NCI-H460 (cell line): ENCODE data around the gene CTDSP1. TPM values are rescaled to one million over a fixed set of nuclear protein-coding genes. Genes with fewer than 3 reads are reported as not detected.

Source experiments
- DNase-seq: peaks from one replicate; pipeline ENCODE4 v3.0.0-alpha.2; 2016; ENCODE audit warnings: low read depth; ENCODE audit errors: extremely low read depth
- total RNA-seq: library from RNA; depleted of rRNA; stranded (reverse); fragments of >200 nt; shearing (Covaris generic); gene quantifications from 2 replicates; pipeline ENCODE4 v1.2.3, GENCODE V29; 2014

The CTDSP1 gene
- total RNA-seq, 1 experiment from 2014 or later = 68.7 TPM

DNA sequence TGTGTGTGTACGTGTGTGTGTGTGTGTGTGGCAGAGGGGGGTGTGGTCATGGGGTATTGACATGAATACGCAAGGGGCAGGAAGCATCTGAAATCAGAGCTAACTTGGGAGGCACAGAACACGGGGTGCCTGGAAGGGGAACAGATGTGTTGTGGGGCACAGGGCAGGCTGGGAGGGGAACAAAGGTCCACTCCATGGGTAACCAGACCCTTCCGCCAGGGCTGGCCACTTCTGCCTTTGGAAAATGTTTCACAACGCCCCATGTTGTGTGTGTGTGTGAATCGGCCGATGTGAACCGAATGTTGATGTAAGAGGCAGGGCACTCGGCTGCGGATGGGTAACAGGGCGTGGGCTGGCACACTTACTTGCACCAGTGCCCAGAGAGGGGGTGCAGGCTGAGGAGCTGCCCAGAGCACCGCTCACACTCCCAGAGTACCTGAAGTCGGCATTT is 17.7 kb upstream of the CTDSP1 start, which contains the start of gene SLC11A1:
Gene SLC11A1, plus strand, starts transcription at position 358 of the 451 bp plus-strand sequence. CDS start 96 bp downstream, outside the sequence.
- no peak for DNase-seq

DNA sequence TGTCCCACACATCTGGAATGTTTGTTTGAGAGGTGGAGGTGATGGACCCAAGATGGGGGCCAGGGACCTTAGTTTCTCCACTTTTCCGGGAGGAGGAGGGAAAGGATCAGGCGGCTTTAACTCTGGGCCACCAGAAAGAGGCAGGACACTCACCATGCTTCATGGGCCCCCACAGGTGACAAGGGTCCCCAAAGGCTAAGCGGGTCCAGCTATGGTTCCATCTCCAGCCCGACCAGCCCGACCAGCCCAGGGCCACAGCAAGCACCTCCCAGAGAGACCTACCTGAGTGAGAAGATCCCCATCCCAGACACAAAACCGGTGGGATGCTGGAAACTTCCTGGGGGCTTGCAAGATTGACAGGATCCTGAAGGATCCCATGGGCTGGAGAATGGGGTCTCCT is 16.9 kb upstream of the CTDSP1 start:
- no peak for DNase-seq

DNA sequence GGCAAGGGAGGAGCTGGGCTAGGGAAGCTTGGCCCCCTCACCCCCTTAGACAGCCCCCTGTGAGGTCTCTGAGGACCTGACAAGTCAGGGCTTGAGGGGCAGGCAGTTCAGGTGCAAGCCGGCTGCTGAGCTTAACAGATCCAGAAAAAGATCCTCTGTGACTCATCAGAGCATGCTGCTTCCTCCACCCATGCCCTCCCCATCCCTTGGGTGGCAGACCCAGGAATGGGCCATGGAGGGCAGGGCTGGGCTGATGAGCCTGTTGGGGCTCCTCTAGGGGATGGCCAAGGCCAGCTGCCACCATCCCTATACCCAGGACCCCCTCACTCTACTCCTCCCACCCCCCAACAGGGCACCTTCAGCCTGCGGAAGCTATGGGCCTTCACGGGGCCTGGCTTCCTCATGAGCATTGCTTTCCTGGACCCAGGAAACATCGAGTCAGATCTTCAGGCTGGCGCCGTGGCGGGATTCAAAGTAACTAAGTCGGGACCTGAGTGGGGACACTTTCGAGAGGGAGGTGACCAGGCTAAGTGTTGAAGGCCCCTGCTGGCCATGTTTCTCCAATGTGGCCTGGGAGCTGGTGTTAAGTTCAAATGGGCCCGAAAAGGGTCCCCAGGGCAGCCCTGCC is 15.7 kb upstream of the CTDSP1 start:
- DNase-seq = no peak

DNA sequence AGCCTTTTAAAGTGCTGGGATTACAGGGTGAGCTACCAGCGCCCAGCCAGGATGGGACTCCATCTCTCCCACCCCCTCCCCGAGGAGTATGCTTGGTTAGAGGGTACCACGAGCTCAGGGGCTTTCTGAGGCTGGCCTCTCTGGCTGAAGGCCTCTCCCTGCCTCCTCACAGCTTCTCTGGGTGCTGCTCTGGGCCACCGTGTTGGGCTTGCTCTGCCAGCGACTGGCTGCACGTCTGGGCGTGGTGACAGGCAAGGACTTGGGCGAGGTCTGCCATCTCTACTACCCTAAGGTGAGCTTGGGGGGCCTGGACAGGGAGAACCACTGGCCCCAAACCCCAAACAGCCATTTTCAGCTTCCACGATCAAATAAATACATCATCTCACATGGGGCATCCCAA is 14.7 kb upstream of the CTDSP1 start:
- no peak for DNase-seq

DNA sequence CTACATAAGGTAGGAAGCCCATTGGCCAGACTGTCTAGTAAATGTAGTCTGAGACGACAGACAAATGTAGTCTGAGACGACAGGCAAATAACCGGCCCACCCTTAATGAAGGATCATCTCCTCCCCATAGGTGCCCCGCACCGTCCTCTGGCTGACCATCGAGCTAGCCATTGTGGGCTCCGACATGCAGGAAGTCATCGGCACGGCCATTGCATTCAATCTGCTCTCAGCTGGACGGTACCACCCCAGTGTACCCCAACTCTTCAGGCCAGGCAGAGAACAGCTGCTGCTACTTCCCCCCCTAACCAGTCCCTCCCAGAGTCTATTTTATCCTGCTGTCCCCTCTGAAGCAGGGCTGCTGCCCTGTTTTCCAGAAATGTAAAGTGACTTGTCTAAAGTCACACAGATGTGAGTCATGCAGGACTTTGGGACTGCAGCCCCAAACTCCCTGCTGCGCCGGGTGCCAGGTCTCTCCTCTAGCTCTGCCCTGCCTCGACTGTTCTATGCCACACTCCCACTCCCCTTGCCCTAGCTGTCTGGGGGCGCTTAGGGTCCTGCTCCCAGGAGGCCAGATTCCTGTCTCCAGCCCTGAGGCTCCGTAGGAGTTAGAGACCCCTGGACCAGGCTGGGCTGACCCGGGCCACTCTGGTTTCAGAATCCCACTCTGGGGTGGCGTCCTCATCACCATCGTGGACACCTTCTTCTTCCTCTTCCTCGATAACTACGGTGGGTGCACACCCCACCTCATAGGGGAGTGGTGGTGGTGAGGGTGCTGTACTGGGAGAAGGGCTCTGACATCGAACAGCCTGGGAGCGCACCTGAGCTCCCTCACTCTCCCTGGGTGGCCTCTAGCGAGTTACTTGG is 12.9 kb upstream of the CTDSP1 start:
- no peak for DNase-seq

DNA sequence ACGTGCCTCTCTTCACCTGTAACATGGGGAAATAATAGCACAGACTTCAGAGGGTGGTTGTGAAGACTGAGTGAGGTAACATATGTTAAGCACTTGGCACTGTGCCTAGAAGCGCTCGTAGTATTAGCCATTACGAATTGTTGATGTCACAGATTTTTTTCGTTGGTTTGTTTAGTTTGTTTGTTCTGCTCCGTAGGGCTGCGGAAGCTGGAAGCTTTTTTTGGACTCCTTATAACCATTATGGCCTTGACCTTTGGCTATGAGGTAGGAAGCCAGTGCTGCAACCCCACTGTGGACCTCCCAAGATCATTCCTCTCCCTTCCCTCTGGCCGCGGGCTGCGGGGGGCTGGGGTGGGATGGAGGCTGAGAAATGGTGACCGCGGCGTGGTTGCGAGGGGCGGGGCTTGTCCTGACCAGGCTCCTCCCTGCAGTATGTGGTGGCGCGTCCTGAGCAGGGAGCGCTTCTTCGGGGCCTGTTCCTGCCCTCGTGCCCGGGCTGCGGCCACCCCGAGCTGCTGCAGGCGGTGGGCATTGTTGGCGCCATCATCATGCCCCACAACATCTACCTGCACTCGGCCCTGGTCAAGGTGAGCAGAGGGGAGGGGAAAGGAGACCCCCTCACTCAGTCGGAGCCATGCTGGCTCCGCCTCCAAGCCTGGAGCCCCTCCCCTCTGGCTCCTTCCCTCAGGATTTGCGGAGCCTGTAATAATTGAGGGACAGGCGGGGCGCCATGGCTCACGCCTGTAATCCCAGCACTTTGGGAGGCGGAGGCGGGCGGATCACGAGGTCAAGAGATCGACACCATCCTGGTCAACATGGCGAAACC is 12.1 kb upstream of the CTDSP1 start:
- peak; percentile 45 for DNase-seq

DNA sequence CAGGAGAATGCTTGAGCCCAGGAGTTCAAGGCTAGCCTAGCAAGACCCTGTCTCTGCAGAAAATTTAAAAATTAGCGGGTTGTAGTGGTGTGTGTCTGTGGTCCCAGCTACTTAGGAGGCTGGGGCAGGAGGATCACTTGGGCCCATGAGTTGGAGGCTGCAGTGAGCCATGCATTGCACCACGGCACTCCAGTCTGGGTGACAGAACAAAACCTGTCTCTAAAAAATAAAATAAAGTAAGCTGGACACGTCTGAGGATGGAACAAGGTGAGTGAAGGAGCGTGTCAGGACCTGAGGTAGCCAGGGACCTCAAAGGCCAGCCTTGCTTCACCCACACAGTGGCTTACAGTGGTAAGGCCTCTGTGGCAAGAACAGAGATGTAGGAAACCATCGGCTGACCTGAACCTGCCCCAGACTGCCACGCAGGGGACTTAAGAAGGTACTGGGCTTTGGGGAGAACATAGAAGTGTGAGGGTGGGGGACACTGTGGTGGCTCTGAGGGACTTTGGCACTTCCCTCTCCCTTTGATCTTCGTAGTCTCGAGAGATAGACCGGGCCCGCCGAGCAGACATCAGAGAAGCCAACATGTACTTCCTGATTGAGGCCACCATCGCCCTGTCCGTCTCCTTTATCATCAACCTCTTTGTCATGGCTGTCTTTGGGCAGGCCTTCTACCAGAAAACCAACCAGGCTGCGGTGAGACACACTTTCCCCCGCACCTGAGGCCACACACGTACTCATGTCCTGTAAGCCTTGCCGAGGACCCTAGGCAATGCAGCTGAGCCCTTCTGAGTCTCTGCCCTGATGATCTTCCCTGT is 10.1 kb upstream of the CTDSP1 start:
- no peak for DNase-seq

DNA sequence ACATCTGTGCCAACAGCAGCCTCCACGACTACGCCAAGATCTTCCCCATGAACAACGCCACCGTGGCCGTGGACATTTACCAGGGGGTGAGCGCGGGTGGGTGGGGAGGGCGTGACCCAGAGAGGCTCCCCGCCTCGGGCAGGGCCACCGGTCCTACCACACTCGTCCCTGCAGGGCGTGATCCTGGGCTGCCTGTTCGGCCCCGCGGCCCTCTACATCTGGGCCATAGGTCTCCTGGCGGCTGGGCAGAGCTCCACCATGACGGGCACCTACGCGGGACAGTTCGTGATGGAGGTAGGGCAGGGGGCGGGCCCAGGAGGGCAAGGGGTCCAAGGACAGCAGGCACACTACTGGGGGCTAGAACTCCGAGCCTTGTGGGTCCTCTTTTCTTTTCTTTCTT is 8.5 kb upstream of the CTDSP1 start:
- no peak for DNase-seq

DNA sequence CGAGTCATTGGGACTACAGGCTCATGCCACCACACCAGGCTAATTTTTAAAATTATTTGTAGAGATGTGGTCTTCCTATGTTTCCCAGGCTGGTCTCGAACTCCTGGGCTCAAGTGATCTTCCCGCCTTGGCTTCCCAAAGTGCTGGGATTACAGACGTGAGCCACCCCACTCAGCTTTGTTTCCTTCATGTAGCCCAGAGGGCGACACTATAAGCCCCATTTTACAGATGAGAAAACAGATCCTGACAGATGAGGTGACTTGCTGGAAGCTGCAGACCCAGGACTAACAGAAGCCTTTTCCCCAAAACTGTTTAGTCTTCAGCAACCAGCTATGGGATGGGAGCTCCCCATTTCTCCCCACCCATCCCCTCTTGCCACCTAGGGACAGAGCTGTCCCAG is 7.2 kb upstream of the CTDSP1 start:
- DNase-seq = no peak

DNA sequence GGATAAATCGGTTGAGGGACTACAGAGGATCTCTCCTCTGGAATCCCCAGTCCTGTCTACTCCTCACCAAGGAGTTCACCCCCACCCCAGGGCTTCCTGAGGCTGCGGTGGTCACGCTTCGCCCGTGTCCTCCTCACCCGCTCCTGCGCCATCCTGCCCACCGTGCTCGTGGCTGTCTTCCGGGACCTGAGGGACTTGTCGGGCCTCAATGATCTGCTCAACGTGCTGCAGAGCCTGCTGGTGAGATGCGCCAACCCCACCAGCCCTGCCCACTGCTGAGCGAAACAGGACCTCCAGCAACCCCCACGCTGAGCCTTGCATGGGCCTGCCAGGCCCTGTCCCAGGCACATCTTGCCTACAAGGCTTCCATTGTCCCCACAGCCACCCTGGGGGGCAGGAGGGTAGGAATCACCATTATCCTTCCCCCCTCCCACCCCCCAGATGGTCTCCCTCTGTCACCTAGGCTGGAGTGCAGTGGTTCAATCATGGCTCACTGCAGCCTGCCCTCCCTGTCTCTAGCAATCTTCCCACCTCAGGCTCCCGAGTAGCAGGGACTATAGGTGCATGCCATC is 6.7 kb upstream of the CTDSP1 start:
- DNase-seq = no peak

DNA sequence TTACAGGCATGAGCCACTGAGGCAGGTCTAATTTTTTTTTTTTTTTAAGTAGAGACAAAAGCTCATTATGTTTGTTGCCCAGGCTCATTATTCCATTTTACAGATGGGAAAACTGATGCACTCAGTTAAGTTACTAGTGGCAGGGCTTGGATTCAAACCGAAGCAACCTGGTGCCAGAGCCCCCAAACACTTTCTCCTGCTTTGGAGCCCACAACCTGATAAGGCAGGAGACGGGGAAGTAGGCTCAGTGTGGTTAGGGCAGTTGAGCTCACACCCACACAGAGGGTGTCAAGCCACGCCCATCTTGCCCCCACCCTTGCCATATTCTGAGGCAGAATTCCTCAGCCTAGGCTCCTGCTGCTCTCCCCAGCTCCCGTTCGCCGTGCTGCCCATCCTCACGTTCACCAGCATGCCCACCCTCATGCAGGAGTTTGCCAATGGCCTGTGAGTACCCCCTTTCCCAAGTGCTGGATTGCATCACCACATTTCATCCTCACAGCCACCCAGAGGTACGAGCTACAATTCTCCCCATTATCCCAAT is 5.8 kb upstream of the CTDSP1 start:
- no peak for DNase-seq

DNA sequence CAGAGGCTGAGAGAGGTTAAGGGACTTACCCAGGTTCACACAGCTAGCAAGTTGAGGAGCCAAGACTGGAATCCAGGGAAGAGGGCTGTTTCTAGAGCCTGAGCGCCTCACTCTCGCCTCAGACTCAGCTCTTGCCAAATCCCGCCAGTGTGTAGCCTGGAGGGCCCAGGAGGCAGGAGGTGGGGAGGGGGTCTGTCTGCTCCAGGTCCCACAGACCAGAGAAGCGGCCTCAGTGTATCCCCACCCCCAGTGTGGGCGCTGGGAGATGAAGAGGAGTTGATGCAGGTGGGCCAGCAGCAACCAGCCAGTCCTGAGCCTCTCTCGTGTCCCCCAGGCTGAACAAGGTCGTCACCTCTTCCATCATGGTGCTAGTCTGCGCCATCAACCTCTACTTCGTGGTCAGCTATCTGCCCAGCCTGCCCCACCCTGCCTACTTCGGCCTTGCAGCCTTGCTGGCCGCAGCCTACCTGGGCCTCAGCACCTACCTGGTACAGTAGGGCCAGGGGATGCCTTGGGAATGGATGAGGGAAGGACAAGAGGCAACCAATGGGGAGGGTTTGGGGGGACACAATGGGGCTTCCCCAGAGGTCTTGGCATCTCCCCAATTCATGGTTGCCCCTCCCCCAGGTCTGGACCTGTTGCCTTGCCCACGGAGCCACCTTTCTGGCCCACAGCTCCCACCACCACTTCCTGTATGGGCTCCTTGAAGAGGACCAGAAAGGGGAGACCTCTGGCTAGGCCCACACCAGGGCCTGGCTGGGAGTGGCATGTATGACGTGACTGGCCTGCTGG is 5.2 kb upstream of the CTDSP1 start:
- DNase-seq = no peak

DNA sequence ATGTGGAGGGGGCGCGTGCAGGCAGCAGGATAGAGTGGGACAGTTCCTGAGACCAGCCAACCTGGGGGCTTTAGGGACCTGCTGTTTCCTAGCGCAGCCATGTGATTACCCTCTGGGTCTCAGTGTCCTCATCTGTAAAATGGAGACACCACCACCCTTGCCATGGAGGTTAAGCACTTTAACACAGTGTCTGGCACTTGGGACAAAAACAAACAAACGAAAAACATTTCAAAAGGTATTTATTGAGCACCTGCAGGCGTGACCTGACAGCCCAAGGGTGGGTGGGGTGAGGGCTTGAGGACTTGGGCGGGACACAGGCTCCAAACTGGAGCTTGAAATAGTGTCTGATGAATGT is 4.6 kb upstream of the CTDSP1 start:
- DNase-seq = no peak

DNA sequence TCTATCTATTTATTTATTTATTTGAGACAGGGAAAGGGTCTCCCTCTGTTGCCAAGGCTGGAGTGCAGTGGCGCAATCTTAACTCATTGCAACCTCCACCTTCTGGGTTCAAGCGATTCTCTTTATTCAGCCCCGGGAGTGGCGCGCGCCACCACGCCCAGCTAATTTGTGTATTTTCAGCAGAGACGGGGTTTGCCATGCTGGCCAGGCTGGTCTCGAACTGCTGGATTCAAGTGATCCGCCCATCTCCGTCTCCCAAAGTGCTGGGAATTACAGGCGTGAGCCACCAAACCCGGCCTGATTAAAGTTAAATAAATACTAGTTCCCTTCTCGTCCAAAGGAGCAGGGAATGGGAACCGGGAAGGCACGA is 4.2 kb upstream of the CTDSP1 start:
- no peak for DNase-seq

DNA sequence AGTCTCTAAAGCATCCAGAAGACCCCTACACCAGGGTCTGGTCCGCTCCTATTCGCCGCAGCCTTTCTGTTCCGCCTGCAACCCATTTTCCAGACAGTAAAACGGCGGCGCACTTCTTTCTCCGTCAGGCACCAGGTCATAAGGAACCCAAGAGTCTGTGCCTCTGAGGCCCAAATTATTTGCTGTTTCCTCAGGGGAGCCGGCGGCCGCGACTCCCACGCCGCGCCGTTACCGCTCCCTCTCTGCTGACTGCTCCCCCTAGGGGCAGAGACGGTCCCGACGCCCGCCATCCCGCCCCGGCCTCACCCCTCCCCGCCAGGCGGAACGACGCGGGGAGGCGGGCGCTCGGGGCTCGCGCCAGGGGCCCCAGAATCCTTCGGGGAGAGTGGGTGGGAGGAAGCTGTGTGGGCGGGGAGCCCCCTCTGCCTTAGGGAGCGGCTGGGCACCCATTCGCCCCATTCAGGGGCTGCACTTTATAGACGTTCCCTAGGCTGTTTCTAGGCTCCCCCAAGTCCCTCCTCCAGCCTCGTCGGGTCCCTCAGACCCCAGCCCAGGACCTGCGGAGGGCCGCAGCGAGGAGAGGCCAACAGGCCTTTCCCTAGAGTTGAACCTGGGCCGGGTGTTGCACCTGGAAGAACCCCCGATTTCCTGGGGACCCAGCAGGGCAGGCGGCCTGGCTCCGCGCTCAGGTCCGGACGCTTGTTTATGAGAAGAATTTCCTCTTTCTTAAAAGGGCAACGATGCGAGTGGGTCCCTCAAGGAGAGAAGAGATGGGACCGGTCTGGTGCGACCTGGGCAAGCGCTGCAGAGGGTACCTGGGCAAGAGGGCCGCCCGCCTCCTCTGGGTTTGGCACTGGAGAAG is 3.6 kb upstream of the CTDSP1 start:
- DNase-seq = peak; percentile 93

DNA sequence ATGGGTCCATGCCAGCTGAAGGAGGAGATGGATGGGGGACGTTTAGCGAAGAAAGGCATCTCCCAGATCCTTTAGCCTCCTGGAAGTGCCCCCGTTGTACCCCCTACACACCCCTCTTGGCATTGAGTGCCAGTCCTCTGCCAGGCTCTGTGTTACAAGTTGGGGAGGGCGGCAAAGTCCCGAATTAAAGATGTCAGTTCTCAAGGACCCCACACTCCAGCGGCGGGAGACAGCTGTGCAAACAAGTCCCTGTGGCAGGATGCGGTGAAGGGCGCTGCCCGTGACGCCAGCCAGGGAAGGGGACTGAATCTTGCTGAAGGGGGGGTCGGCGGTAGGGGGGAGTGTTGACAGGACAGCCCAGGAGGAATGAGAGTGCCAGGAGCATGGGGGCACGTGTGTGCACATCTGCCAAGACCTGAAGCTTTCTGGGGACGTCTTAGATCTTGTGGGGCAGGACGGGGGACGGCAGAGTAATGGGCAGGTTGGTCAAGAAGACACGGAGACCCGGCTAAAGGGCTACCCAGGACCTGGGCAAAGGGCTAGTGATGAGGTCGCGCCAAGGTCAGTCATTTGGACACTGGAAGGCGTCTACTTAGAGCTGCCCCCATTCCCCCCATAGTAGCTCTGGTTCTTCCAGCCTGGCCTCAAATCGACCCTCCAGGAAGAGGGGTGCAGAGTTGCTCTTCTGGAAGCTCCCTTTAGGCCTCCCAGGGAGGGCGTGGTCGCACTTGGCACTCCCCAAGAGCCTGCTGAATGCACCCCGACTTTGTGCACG is 2.8 kb upstream of the CTDSP1 start:
- DNase-seq = no peak

DNA sequence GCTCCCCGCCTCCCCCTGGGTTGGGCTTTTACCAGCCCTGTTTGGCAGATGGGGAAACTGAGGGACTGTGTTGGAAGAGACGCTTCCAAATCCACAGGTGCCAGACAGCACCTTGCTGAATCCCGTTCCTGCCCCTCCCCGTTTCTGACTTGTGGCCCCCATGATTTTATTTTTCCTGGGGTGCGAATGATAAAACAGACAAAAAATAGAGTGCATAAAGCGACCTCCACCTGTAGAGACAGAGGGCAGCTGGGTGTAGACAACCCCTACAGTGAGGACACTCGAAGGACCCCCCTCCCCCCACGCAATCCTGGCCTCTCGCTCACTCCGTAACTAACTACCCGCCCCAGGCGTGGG is 2.2 kb upstream of the CTDSP1 start:
- DNase-seq = no peak
